ENCODE measurements around the gene ADAM23. TPM values are rescaled to one million over a fixed set of nuclear protein-coding genes. Genes with fewer than 3 reads are reported as not detected.

The ADAM23 gene, protein sequence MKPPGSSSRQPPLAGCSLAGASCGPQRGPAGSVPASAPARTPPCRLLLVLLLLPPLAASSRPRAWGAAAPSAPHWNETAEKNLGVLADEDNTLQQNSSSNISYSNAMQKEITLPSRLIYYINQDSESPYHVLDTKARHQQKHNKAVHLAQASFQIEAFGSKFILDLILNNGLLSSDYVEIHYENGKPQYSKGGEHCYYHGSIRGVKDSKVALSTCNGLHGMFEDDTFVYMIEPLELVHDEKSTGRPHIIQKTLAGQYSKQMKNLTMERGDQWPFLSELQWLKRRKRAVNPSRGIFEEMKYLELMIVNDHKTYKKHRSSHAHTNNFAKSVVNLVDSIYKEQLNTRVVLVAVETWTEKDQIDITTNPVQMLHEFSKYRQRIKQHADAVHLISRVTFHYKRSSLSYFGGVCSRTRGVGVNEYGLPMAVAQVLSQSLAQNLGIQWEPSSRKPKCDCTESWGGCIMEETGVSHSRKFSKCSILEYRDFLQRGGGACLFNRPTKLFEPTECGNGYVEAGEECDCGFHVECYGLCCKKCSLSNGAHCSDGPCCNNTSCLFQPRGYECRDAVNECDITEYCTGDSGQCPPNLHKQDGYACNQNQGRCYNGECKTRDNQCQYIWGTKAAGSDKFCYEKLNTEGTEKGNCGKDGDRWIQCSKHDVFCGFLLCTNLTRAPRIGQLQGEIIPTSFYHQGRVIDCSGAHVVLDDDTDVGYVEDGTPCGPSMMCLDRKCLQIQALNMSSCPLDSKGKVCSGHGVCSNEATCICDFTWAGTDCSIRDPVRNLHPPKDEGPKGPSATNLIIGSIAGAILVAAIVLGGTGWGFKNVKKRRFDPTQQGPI
- total RNA-seq, result 9.5 TPM

GRCh38 chr2:206442833-206443734 is at the start of gene ADAM23:
ADAM23 (plus strand) TSS chr2:206443532; CDS start chr2:206443867, 335 bp downstream.

DNA sequence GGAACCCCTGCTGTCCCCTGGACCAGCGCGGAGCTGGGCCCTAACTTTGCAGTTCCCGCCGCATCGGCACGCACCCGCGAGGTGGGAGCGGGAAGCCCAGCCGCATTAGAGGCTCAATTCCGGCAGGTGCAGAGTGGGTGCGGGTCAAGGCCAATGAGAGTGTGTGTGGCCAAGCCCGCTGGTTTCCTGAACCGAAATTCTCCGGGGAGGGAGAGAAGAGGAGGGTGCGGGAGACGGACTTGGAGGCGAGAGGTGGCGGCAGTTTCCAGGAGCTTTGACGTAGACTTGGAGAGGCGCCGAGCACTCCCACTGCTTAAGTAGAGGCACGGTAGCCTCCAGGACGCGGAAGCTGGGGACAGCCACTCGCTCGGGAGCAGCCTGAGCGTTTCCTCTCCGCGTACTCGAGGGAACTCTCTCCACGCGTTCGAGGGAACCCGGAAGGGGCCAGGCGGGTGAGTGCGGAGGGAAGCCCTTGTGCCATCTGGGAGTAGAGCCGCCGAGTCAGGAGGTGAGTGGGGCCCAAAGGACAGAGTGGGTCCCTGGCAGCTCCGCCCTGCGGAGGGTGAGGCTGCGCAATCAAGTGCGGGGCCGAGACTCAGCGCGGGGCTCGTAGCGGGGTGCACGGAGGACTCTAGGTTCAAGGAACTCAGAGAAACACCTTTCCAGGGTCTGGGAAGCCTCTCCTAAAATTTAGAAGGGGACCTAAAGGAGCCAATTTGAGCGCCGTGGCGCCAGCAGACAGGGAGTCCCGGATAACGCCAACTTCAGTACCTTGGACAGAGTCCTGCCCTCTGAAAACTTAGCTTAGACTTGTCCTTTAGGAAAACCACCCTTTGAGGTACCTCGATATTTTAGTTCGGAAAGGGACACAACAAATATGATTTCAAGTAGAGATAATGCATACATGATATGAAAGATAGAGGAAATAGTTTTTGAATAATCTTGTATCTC is 199.0 kb downstream of the ADAM23 start, which contains the start of gene FAM237A:
FAM237A (plus strand) TSS at position 413 of the 951 bp plus-strand sequence. CDS start 1,750 bp downstream, outside the sequence.

Other genes with a start within 250 kb of the ADAM23 start
- gene ZDBF2, start 168.9 kb upstream of the ADAM23 start, total RNA-seq, result 40.8 TPM
- not detected for gene FAM237A, start 199.0 kb downstream of the ADAM23 start, total RNA-seq

Measured in camera-type eye (tissue), 1 donor.